H9 (cell line): Measurements from ENCODE around the gene RRBP1. TPM values are rescaled to one million over a fixed set of nuclear protein-coding genes. Genes with fewer than 3 reads are reported as not detected.

Experiments used
- DNase-seq: peaks from one replicate; pipeline ENCODE4 v3.0.0-alpha.2; 2017
- H2AFZ ChIP-seq: one replicate; pipeline ENCODE4 v1.6.1; 2013; ENCODE audit warnings: mild to moderate bottlenecking, low read length, control low read depth, moderate library complexity
- H2AK5ac ChIP-seq: 2 replicates; pipeline ENCODE4 v1.6.1; 2013; ENCODE audit warnings: low read length, control low read depth, mixed read lengths; ENCODE audit not compliant: insufficient read length
- H2BK120ac ChIP-seq: one replicate; pipeline ENCODE4 v1.6.1; 2013; ENCODE audit warnings: low read depth, mild to moderate bottlenecking, low read length, control low read depth, inconsistent platforms; ENCODE audit not compliant: poor library complexity, severe bottlenecking
- H2BK12ac ChIP-seq: 2 replicates; pipeline ENCODE4 v1.6.1; 2013; ENCODE audit warnings: low read length, control low read depth, mixed read lengths, low read depth; ENCODE audit not compliant: insufficient read length
- H2BK15ac ChIP-seq: 2 replicates; pipeline ENCODE4 v1.6.1; 2013; ENCODE audit warnings: low read depth, low read length, control low read depth
- H2BK20ac ChIP-seq: one replicate; pipeline ENCODE4 v1.6.1; 2013; ENCODE audit warnings: low read depth, mild to moderate bottlenecking, low read length, control low read depth, inconsistent platforms; ENCODE audit not compliant: poor library complexity, severe bottlenecking
- H2BK5ac ChIP-seq: 2 replicates; pipeline ENCODE4 v1.6.1; 2013; ENCODE audit warnings: low read length, control low read depth, mixed read lengths; ENCODE audit not compliant: insufficient read length
- H3K14ac ChIP-seq: 2 replicates; pipeline ENCODE4 v1.6.1; 2013; ENCODE audit warnings: low read length, control low read depth; ENCODE audit not compliant: insufficient read depth
- H3K18ac ChIP-seq: 2 replicates; pipeline ENCODE4 v1.6.1; 2013; ENCODE audit warnings: low read depth, mild to moderate bottlenecking, mixed read lengths, low read length, control low read depth; ENCODE audit not compliant: insufficient read length
- H3K23ac ChIP-seq: 2 replicates; pipeline ENCODE4 v1.6.1; 2013; ENCODE audit warnings: low read length, control low read depth, mixed read lengths, low read depth; ENCODE audit not compliant: insufficient read length
- H3K23me2 ChIP-seq: 2 replicates; pipeline ENCODE4 v1.6.1; 2013; ENCODE audit warnings: low read depth, mild to moderate bottlenecking, mixed read lengths, low read length, control low read depth; ENCODE audit not compliant: insufficient read length, poor library complexity, severe bottlenecking
- H3K27ac ChIP-seq: 2 replicates; pipeline ENCODE4 v1.5.1; 2013; ENCODE audit warnings: low read length, control low read depth, mixed read lengths, low read depth; ENCODE audit not compliant: insufficient read length
- H3K27me3 ChIP-seq: 2 replicates; pipeline ENCODE4 v1.6.1; 2013; ENCODE audit warnings: low read length, control low read depth, inconsistent platforms; ENCODE audit not compliant: insufficient read depth
- H3K4ac ChIP-seq: 2 replicates; pipeline ENCODE4 v1.6.1; 2013; ENCODE audit warnings: low read depth, mild to moderate bottlenecking, control low read depth, inconsistent platforms, low read length, moderate library complexity
- H3K4me1 ChIP-seq: 2 replicates; pipeline ENCODE4 v1.6.1; 2013; ENCODE audit warnings: low read length, control low read depth, inconsistent platforms; ENCODE audit not compliant: insufficient read depth
- H3K4me2 ChIP-seq: 2 replicates; pipeline ENCODE4 v1.6.1; 2013; ENCODE audit warnings: low read length, control low read depth, mixed read lengths; ENCODE audit not compliant: insufficient read length, insufficient read depth
- H3K56ac ChIP-seq: 2 replicates; pipeline ENCODE4 v1.6.1; 2013; ENCODE audit warnings: low read depth, mild to moderate bottlenecking, mixed read lengths, low read length, control low read depth; ENCODE audit not compliant: insufficient read length
- H3K79me1 ChIP-seq: 2 replicates; pipeline ENCODE4 v1.6.1; 2013; ENCODE audit warnings: low read depth, mild to moderate bottlenecking, moderate library complexity, low read length, control low read depth, inconsistent platforms; ENCODE audit not compliant: insufficient read depth, poor library complexity, severe bottlenecking
- H3K79me2 ChIP-seq: 2 replicates; pipeline ENCODE4 v1.6.1; 2013; ENCODE audit warnings: low read length, control low read depth, inconsistent platforms; ENCODE audit not compliant: insufficient read depth
- H3K9ac ChIP-seq: 2 replicates; pipeline ENCODE4 v1.6.1; 2013; ENCODE audit warnings: low read length, control low read depth, mixed read lengths; ENCODE audit not compliant: insufficient read length; ENCODE audit errors: extremely low read depth
- H3K9me3 ChIP-seq: one replicate; pipeline ENCODE4 v1.6.1; 2013; ENCODE audit warnings: low read depth, low read length, inconsistent platforms; ENCODE audit not compliant: control insufficient read depth
- H3T11ph ChIP-seq: one replicate; pipeline ENCODE4 v1.6.1; 2013; ENCODE audit warnings: mild to moderate bottlenecking, low read length, control low read depth, inconsistent platforms
- H4K20me1 ChIP-seq: one replicate; pipeline ENCODE4 v1.6.1; 2013; ENCODE audit not compliant: control insufficient read depth, insufficient read length, insufficient read depth
- H4K5ac ChIP-seq: 2 replicates; pipeline ENCODE4 v1.6.1; 2013; ENCODE audit warnings: low read depth, mild to moderate bottlenecking, mixed read lengths, low read length, control low read depth; ENCODE audit not compliant: insufficient read length
- H4K8ac ChIP-seq: replicated peaks from 2 replicates; pipeline ENCODE4 v1.6.1; 2013; ENCODE audit warnings: low read length, control low read depth, mixed read lengths, low read depth; ENCODE audit not compliant: insufficient read length
- H4K91ac ChIP-seq: 2 replicates; pipeline ENCODE4 v1.6.1; 2013; ENCODE audit warnings: low read depth, mild to moderate bottlenecking, moderate library complexity, mixed read lengths, low read length, control low read depth; ENCODE audit not compliant: insufficient read length
- H3K27ac Mint-ChIP-seq, 3 experiments: 2 replicates in 2 of 3; 3 replicates in 1 of 3; pipeline ENCODE4 v1.8.0; 2020 to 2021; ENCODE audit warnings: mixed read lengths in 3 of 3, mild to moderate bottlenecking in 1 of 3, moderate library complexity in 1 of 3
- H3K27me3 Mint-ChIP-seq: 2 replicates; pipeline ENCODE4 v1.8.0; 2021; ENCODE audit warnings: low read depth, mild to moderate bottlenecking, moderate library complexity, mixed read lengths
- H3K36me3 Mint-ChIP-seq, 3 experiments: 2 replicates in 2 of 3; 3 replicates in 1 of 3; pipeline ENCODE4 v1.8.0; 2020 to 2021; ENCODE audit warnings: low read depth in 3 of 3, mixed read lengths in 3 of 3; ENCODE audit not compliant: insufficient read depth in 1 of 3
- H3K4me1 Mint-ChIP-seq, 2 experiments: 2 replicates each; pipeline ENCODE4 v1.8.0; 2020; ENCODE audit warnings: mixed read lengths in 2 of 2
- H3K4me3 Mint-ChIP-seq, 2 experiments: 2 replicates in 1 of 2; 3 replicates in 1 of 2; pipeline ENCODE4 v1.8.0; 2020 to 2021; ENCODE audit warnings: mild to moderate bottlenecking in 2 of 2, mixed read lengths in 2 of 2, moderate library complexity in 1 of 2
- H3K9me3 Mint-ChIP-seq, 2 experiments: 2 replicates in 1 of 2; 3 replicates in 1 of 2; pipeline ENCODE4 v1.8.0; 2020; ENCODE audit warnings: mild to moderate bottlenecking in 2 of 2, mixed read lengths in 2 of 2, moderate library complexity in 1 of 2
- CTCF ChIP-seq: fragments of 200-600 bp; sonication (generic); conservative IDR thresholded peaks from 3 replicates; pipeline ENCODE4 v1.8.0; 2021; ENCODE audit warnings: antibody characterized with exemption, mild to moderate bottlenecking
- WGBS: extraction: QIAGEN DNeasy Blood & Tissue Kit; methylation state at CpG from one replicate; pipeline ENCODE4 v1.1.7; 2013; ENCODE audit warnings: missing lambda C conversion rate, low lambda C conversion rate, mixed read lengths; ENCODE audit not compliant: insufficient read length; ENCODE audit errors: extremely low coverage; 5-methylcytosine and 5-hydroxymethylcytosine counted together
- total RNA-seq: library from RNA; stranded (reverse); gene quantifications from 2 replicates; pipeline ENCODE4 v1.2.1, GENCODE V29; 2021

Gene RRBP1
- total RNA-seq, 1 experiment from 2014 or later = 97.8 TPM

- Histone ChIP-seq H3K18ac (no peak overlapping the region), H2BK12ac (no peak overlapping the region), H3K14ac (no peak overlapping the region), H2AK5ac (no peak overlapping the region), H2BK20ac (no peak overlapping the region), H3K79me2 (no peaks in the 10 kb centered on the region), H3K4ac (no peak overlapping the region), H3K56ac (no peak overlapping the region), H3K9ac (no peak overlapping the region), H3K23me2 (no peaks in the 10 kb centered on the region), H2BK120ac (no peak overlapping the region), H2BK15ac (no peak overlapping the region), H3K4me1 (no peaks in the 10 kb centered on the region), H3K23ac (no peak overlapping the region), H3K27me3 (no peaks in the 10 kb centered on the region), H2BK5ac (no peak overlapping the region), H4K5ac (no peak overlapping the region), H4K20me1 (no peaks in the 10 kb centered on the region), H3K79me1 (no peaks in the 10 kb centered on the region), H3K4me2 (no peak overlapping the region), H2AFZ (no peak overlapping the region), H4K8ac (no peak overlapping the region), H3K27ac (no peak overlapping the region), H4K91ac (no peak overlapping the region), H3K9me3 (no peaks in the 10 kb centered on the region), H3T11ph (no peak overlapping the region)
- H3K36me3 Mint-ChIP-seq = peaks cover 11 to 52% (median 46%) of the 10 kb centered on the region in 3 experiments; a peak in 6 of 7 replicates
- H3K9me3 Mint-ChIP-seq = no peaks in the 10 kb centered on the region
- H3K27ac Mint-ChIP-seq = peak overlapping the region in 1 of 3 experiments; percentile 23; a peak in 1 of 7 replicates
- peak; percentile 23 for DNase-seq
- peaks cover 7 to 14% of the 10 kb centered on the region in 2 experiments for H3K4me1 Mint-ChIP-seq
- H3K4me3 Mint-ChIP-seq = no peak overlapping the region; a peak in 1 of 5 replicates
- WGBS = no CpG with 5 or more reads among the region's 22 CpGs
- TF ChIP-seq CTCF = no peak
- no peaks in the 10 kb centered on the region; the same call in 1 of the 2 replicates for H3K27me3 Mint-ChIP-seq
These were observed 65.4 kb downstream of the RRBP1 start for GRCh38 chr20:17616480-17617211.
